GM12873 (cell line): ENCODE data around the gene SYNPO2L.

Source experiments
- CTCF ChIP-seq: IDR thresholded peaks from 2 replicates; pipeline ENCODE4 v1.5.1; 2012; ENCODE audit warnings: low read depth, mild to moderate bottlenecking, moderate library complexity, low read length, control low read depth; ENCODE audit not compliant: insufficient read depth; ENCODE audit errors: missing control alignments

The SYNPO2L gene

GRCh38 chr10:73609116-73609515, 46.7 kb downstream of the SYNPO2L start:
- TF ChIP-seq CTCF, result no peak

DNA sequence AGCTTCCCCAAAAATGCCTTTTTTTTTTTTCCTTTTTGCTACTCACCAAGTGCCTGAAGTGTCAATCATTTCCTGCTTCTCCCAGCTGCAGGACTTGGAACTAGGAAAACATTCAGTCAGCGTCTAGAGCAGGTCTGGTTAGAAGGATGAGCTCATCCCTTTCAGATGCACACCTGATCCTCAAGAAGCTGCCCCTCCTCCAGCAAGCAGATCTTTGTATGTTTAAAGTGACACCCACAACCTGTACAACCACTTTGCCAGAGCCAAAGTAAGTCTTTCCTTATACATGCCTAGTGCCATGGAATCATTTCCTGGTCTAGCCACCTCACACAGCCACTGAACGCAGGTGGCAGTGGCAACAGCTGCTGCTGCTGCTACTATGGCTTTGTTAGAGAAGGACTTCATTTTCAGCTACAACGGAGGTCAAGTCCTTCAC, 54.3 kb downstream of the SYNPO2L start:
- no peak for TF ChIP-seq CTCF

DNA sequence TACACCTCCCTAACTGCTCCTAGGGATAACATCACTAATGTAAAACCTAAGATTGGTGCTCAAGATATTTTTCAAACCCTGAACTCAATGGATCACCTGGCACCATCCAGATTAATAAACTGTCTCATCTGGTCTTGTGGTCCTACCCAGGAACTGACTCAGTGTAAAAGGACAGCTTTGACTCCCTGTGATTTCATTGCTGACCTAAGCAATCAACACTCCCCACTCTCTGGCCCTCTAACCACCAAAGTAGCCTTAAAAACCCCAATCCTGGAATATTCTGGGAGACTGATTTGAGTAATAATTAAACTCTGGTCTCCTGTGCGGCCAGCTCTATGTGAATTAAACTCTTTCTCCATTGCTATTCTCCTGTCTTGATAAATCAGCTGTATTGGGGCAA, 58.5 kb downstream of the SYNPO2L start:
- TF ChIP-seq CTCF, result no peak
